Left forelimb (tissue), 1 donor: ENCODE measurements around the gene SUMO3.

Experiments
- DNase-seq: peaks from one replicate; pipeline ENCODE4 v3.0.0-alpha.2; 2018; ENCODE audit warnings: low spot score

SUMO3 gene

DNA sequence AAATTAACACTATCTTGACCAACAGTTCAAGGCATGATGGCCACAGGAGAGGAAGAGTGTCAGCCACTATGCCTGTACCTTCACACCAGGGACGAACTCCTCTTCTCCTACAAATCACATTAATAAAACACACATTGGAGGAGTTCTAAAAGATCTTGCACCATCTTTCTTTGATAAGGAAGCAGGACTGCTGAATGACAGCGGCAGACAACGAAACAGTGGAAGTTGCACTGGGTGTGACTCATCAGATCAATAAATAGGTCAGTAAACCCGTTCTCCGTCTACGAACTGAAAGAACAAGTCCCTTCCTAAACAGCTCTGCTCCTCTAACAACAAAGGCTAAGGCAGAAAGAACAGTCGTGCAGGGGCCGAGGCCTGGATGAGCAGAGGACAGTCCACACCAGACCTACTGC, 39.4 kb downstream of the SUMO3 start:
- DNase-seq, result no peak

DNA sequence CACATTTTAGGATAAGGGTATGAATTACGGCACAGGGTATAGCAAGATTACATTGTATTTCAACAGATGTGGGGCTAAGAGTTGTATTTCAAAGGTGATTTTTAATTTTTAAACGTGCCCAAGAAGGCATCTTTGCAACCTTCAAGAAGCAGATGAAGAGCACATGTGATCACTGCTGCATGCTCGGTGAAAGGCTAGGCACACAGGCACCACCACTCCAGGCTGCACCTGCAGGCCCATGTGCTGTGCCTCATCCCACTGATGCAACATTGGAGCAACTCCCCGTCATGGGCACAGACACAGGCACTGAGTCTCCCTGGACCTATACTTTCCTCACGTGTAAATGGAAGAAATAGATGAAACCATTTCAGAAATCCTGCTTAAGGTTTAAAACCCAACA, 39.8 kb downstream of the SUMO3 start:
- no peak for DNase-seq

DNA sequence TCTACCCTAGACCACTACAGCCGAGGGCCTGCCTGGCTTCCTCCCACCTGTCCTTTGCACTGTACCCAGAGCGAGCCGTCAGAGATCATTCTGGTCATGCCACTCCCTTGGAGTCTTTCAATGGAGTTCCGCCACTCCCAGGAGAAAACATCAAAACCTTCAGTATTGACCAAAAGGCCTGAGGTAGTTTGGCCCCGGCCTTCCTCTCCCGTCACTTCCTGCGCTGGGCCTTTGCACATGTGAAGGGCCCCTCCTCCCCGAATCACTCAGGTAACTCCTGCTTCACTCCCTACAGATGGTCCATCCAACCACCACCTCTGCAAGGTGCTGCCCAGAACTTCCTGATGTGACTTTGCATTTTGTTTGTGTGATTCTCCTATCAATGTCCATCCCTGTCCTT, 42.9 kb downstream of the SUMO3 start:
- no peak for DNase-seq

DNA sequence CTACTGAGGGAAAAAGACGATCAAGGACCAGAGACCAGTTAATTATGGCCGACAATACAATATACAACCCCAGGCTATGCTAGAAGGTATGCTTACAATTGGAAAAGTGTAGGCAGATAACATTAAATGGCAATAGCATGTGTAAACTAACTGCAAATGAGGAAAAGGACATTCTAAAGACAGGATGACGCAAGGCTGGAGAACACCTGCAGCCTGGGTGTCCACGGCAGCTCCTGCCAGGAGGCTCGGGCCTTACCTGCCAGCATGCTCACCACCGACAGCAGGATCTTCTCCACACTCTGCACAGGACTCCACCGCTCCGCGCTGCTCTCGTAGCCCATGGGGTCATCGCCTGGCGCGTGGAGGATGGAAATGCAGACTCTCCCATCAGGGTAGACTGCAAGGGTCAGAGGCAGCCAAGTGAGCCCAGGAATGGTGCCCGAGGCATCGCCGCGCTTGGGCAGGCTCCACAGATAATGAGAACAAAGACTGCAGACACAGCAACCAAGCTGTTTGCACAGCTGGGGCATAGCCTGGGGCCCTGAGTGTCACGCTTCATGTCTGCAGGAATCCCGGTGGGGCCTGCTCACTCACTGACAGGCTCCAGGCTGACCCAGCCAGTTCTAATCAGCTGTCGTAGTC, 44.5 kb downstream of the SUMO3 start:
- DNase-seq, result no peak

DNA sequence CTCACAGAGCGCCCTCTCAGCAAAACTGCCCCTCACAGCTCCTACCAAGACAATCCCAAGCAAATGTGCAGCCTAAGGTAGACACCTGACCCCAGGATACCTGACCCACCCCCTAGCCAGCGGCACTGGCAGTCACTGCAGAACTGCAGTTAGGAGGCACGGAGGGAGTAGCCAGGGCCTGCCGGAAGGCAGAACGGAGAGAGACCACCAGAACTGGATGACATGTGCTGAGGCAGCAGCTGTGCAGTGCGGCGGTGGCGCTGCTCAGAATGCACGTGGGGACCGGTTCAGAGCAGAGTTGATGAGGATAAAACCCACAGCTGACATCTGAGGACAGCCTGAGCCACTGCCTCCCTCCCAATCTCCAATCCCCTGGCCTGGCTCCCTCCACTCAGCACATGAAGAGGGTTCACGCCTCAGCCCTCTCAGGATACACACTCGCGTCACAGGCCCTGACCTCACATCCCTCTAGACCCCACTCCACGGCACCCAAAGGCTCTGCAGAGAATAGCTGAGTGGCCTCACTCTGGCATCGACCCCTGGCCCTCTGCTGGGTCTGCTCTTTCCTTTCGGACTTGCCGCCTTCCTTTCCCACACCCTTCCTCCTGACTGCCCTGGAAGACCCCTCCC, 45.9 kb downstream of the SUMO3 start:
- no peak for DNase-seq

DNA sequence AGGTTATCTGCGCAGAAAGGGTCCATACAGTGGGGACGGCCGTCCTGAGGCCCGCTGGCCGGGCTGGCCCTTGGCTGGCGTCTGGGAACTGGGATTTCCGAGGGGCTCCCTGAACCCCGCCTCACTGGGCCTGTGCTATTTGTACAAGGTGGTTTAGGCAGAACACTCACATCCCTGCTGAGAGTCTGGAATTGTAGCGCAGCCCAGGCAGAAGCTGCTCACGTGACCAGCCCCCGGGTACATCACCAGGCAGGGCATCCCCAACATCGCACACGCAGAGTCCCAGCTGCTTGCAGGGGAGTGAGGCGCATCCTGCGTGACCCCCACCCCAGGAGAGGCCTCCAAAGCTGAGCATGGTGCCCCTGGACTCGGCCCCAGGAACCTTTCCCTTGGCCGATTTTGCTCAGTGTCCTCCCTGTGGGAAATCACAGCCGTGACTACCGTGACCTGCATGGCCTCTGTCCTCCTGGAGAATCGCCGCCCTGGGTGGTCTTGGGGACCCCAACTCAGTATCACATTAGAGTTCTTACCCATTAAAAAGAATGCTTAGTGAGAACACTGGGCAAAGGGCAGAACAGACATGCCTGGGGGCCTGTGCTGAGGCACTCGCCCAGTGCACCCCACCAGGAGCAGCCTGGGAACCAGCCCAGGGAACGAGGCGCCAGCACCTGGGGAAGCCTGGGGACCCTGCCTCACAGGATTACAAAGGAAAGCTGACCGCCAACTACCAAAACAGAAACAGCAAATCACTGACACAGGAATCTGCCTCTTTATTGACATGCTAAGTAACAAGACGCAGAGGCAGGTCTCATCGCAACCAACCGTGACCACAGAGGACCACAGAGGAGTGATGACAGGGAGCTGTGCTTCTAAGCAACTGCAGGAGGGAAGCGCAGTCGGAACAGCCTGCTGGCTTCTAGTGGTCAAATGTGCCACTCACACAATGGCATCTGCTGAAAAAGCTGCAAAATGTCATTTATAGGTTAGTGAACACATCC, 49.7 kb downstream of the SUMO3 start:
- no peak for DNase-seq

DNA sequence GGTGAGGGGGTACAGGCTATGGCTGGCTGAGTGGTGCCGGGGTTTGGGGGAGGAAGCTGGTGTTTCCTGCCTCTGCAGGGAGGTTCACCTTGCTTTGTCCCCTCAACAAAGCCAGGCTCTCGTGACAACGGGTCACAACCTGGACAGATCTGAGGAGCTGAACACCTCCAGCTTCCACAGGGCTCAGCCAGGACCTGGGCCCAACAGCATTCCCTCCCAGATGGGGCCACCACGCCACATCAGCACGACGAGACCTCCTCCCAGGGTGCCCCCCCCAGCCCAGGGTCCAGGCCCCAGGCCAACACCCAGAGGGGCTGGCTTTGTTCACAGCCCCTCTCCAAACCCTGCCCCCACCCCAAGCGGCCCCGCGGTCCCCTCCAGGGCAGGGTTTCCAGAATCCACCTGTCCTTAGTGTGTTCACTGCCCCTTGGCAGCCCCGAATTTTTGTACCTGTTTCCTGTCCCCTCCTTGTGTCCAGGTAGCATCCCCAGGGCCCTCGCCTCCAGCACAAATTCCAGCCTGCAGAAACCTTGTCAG, 51.0 kb downstream of the SUMO3 start:
- DNase-seq, result no peak

DNA sequence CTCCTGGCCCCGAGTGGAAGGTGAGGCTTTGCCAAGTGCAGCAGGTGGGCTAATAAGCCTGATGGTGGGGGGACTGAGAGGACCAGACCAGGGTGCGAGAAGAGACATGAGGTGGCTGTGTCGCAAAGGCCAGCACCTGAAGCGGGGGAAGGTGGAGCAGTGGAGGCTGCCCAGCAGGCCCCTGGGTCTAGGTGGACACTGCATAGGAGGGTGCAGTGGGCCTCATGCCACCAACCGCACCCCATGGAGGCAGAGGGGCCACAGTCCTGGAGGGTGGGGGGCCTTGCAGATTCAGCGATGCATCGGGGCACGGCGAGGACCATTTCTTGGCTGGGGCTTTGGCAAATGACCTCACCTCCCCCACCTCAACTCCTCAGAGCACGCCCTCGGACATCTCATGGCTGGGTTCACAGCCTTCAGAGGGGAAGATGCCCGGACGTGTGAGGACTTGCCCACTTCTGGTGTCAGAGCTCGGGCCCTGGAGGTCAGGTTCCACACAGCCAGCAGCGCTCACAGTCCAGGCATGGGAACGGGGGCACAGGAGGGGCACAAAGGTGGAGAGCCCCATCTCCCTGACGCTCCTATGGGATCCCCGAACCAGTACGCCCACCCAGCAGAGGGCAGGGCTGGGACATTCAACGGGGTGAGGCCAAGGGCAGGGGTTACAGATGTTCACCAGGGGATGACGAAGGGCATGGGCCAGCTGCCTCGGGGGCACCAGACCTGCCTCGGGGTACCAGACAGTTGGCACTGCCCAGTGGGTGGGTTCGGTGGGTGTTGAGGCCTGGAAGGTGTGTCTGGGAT, 51.6 kb downstream of the SUMO3 start:
- no peak for DNase-seq

DNA sequence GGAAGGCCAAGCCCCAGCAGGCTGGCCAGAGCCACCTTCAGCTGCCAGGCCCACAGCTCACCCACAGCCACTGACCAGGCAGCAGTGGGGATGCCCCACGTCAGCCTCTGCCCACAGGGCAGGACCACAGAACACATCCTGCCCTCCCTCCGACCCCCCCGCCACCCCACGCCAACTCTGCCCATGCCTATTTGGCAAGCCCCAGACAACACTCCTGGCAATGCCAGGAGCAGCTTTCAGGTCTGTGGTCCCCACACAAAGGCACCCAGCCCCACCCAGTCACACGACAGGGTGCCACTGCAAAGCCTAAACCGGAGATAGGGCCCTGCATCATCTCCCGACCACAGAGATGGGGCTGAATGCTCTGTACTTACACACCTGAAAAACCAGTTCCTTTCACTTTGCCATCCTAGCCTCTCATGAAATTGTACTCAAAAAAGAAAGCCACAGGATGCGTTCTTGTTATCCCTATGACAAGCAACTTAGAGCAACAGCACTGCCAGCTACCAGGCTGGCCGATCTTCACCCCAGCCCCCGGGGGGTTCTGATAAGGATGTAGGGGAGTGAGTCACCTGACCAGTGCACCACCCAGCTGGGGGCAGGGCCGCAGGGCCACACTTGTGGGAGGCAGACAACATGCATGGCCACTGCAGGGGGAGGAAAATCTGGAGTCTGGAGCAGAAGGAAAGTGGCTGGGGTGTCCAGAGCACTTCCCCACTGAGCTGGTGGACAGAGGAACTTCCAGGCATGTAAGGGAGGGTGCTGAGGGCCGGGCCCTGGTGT, 52.4 kb downstream of the SUMO3 start:
- DNase-seq, result no peak

DNA sequence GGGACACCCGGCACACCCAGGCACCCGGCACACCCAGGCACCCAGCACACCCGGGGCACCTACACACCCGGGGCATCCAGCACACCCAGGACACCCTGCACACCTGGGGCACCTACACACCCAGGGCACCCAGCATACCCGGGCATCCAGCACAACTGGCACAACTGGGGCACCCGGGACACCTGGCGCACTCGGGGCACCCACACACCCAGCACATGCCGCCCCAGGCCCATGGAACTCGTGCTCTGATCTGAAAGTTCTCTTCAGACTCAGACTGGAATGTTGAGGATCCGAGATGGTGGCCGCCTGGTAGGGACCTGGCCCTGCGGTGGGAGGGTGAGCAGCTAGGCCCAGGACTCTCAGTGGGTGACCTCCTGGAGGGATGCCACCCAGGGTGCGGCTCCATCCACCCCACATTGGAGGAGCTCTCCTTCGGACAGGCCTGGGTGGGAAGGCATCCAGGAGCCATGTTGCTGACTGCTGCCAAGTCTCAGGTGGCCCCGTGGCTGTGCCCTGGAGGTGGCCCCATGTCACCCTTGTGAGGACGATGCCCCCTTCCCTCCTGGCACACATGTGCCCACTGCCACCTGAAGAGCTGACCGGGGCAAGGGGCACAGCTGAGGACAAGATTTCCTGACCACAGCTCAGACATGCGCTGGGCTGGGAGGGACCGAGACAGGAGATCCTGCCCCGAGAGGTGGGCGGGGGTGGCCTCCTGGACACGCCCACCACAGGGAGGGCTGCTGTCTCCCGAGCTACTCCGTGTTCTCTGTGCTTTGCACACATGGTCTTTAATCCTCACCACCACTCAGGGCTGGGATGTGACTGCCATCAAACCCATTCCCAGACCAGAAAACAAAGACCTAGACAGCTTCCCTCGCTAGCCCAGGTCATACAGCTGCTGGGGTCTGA, 53.3 kb downstream of the SUMO3 start:
- DNase-seq, result no peak

DNA sequence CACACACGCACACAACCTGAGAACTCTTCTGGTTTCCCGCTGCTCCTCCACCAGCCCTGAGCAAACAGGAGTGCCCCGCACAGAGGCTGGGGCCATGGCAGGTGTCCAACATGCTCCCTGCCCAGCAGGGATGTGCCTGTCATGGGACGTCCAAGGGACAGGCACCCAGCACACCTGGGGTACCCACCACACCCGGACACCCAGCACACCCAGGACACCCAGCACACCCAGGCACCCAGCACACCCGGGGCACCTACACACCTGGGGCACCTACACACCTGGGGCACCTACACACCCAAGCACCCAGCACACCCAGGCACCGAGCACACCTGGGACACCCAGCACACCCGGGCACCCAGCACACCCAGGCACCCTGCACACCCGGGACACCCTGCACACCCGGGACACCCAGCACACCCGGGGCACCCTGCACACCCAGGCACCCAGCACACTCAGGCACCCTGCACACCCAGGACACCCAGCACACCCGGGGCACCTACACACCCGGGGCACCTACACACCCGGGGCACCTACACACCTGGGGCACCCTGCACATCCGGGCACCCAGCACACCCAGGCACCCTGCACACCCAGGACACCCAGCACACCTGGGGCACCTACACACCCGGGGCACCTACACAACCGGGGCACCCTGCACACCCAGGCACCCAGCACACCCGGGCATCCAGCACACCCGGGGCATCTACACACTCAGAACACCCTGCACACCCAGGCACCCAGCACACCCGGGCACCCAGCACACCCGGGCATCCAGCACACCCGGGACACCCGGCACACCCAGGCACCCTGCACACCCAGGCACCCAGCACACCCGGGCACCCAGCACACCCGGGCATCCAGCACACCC, 54.2 kb downstream of the SUMO3 start:
- DNase-seq, result no peak

DNA sequence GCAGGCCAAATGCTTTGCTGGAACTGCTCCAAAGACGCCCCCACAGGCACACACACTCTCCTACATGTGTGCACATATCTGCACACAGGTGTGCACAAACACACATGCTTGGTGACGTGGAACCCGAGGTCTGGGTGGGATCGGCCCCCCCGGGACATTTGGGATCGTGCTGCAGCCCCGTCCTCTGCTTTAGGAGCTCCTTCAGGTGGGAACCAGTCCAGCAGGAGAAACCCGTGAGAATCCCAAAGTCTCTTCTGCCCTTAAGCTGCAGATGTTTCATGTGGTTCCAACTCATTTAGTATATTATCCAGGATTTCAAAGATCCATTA, 54.8 kb downstream of the SUMO3 start:
- no peak for DNase-seq

DNA sequence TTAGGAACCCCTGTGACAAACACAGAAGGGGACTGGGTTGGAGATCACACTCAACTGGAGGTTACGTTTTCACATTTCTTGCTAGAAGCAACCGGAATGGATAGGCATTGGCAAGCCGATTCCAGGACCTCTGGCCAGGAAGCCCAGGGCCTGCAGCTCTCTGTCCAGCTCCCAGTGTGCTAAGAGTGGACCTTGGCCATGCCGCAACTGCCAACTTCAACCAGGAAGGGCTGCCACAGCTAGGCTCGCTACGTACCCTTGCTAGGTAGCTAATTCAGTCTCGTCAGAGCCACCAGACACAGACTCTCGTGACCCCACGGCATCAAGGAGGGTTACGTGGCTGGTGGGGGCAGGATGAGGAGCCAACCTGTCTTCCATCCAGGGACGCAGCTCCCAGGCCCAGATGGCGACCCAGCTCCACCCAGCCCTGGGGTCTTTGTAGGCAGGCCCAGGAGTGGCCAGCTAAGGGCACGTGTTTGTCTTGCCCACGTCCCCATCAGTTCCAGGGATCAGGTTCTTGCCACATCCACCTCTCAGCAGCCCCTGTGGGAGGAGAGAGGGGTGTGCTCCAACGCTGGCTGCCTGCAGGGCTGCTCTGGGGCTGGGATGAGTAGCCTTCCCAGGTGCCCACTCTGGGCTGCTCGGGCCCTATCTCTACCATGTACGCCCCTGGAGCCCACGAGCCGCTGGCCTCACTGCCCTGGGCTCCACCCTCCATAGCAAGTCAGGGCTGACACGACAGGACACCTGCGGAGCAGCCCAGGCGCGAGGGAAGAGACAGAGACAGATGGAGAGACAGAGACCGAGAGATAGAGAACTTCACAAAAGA, 55.4 kb downstream of the SUMO3 start:
- no peak for DNase-seq

DNA sequence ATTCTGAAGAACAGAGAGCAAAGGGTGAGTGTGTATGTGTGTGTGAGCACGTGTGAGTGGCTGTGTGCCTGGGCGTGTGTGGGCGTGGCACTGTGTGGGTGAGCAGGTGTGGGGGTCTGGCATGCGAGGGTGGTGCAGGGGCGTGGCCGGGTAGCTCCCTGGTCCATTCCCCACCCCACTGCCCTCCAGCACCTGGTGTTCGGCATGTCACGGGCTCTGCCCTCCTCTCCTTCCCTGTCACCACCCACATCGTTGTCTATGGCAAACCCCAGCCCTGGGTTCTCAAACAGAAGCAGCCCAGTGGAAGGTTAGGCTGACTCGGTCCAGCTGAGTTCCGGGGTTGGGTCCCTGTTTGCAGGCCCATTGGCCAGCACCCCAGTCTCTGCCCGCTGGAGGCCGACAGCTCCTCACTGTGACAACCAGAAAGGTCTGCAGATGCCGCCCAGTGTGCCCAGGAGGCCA, 56.1 kb downstream of the SUMO3 start:
- DNase-seq, result no peak

DNA sequence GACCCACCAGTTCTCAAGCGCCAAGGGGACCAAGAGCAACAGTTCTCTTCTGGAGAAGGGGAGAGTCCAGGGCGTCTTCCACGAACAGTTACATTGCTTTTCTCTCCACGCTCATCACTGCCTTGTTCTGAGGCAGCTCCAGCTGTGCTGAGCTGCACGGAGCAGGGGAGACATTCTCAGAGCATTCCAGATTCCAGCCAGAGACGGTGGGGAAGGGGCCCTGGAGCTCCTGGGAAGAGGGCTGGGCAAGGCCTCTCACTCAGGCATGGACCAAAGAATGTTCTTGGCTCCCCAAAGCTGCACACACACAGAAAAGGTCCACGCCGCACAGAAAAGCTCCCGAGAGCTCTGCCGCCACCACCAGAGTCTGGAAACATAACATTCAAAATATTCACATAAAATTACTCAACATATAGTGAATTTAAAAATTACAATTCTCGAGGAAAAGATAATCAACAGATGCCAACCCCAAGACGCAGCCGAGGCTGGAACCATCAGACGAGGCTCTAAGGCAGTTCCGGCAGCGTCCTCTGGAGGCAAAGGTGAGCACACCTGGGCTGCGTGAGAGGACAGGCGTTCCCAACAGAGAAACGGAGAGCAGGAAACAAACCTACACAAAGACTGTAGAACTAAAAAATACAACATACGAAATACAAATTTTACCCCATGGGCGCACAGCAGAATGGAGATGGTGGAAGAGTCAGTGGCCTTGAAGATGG, 56.7 kb downstream of the SUMO3 start:
- no peak for DNase-seq

DNA sequence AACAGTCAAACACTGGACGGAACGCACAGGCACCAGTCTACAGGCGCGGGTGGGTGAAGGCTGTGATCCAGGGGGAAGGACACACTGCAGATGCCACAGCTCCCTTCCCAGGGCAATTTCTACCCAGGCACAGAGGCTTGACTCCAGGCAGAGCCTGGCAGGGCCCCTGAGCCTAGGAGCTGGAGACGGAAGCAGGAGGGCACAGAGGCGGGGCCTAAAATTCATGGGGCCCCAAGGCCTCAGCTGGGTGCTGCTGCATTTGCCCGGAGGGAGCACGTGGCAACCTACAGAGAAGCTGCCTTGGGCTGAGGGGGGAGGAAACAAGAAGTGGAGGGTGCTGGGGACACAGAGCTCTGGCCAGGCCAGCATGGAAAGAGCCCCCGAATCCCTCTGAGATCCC, 57.5 kb downstream of the SUMO3 start:
- no peak for DNase-seq

DNA sequence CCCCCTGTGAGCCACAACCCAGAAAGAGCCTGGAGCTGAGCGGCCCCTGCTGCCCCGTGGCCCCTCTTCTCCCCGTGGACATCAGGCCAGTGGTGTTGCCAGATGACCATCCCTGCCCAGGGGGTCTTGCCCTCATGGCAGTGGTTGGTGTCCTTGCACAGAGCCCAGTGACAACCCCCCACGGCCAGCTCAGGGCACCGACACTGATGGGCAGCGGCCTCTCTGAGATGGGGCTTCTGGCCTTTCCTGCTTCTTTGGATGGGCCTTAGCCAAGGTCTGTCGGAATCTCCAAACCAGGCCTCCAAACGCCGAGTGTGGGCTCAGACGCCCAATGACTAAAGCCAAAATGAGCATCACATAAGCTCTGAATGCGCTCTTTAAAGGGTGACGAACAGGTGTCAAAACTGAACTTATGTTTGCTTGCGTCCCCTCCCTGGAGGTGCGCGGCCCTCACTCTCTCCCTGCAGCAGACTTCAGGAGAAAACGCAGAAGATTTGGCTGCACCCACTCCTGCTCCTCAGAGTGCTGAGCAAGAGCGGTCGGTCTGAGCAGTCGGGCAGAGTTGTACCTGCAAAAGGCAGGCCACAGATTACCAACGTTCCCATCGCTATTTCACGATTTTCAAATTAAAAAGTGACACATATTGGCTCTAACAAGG, 58.1 kb downstream of the SUMO3 start:
- DNase-seq, result no peak
